GM21381 (cell line): ENCODE data around the gene CD82.

Experiments
- ATAC-seq: cut with Tn5 transposase; IDR thresholded peaks from one replicate; pipeline ENCODE4 v1.9.1; 2021; ENCODE audit warnings: mild to moderate bottlenecking, moderate library complexity; ENCODE audit not compliant: unreplicated experiment

CD82 gene

DNA sequence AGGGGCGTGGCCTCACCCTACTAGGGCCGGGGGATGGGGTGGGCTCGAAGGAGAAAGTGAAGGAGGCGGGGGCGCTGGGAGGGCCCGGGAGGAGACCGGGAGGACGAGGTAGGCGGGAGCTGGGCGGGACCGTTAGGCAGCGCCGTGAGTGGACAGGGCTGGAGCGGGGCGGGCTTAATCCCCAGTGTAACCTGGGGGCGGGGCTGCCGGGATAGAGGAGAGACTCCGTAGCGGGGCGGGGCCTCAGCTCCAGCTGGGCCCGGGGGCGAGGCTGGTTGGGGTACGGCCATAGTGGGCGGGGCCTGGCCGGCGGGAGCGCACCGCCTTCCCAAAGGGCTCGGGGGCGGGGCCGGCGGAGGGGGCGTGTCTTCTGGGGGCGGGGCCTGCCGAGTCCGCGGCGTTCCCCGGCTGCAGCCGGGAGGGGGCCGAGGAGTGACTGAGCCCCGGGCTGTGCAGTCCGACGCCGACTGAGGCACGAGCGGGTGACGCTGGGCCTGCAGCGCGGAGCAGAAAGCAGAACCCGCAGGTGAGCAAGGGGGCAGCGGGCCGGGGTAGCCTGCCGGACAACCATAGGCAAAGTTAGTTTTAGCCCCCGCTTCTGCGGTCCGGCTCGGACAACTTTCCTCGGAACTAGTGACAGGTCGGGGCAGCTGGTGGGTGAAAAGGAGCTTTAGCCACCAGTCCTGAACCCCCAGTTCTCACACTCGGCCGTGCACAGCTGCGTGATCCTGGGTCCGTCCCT lies at the start of gene CD82:
Gene CD82, plus strand, starts transcription at position 453 of the 742 bp plus-strand sequence. CDS start 29,000 bp downstream, outside the sequence.
- ATAC-seq = peak; percentile 72

GRCh38 chr11:44516688-44517507 lies 48.6 kb upstream of the CD82 start:
- no peak for ATAC-seq

DNA sequence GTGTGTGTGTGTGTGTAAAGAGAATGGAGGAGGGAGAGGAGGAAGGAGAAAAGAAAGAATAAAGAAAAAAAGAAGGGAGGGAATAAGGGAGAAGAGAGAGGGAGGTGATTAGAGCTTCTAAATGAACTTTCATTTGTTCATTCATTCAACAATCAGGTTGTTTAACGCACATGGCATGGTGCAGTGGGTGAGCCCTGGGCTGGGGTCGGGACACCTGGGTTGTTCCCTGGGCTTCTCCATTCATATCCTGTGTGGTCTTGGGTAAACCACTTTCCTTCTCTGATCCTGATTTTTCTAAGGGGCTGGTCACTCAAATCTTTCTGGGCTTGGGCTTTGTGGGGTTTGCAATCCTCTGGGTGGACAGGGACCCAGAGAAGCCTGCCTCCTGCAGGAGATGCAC lies 47.9 kb upstream of the CD82 start:
- no peak for ATAC-seq

- ATAC-seq = no peak
Measured at GRCh38 chr11:44518968-44519550, 46.4 kb upstream of the CD82 start.

- no peak for ATAC-seq
Measured at GRCh38 chr11:44519989-44520737, 45.3 kb upstream of the CD82 start.

DNA sequence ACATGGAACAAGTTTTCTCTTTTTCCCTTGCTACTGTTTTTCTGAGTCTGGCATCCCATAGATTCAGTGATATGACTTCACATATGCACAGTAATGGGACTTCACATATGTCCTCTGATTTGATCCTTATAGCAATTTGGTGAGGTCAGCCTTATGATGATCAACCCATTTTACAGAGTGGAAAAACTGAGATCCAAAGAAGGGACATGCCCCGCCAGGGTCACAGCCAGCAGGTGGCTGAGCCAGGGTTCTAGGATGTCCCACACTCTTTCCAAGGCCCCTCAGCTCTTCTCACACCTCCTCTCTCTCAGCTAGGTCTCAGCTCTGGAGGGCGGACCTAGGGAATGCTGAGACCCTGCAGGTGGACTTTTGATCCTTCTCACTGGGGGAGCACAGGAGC lies 44.3 kb upstream of the CD82 start:
- no peak for ATAC-seq

DNA sequence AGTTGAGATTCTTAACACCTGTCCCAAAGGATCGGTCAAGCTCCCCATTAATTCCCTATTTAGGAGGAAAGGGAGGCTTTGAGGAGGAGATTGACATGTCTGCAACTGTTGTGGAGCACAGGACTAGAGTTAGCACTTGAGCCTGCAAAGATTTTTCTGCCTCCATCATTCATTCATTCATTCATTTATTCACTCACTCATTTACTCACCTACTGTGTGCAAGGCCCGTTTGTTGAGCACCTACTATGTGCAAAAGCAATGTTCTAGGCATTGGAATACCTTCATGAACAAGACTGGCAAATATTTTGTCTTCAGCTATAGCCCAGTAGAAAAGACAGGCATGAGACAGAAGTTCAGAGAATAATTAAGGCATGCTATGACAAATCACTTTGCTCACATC lies 43.2 kb upstream of the CD82 start:
- ATAC-seq = no peak

GRCh38 chr11:44524346-44524745 lies 41.1 kb upstream of the CD82 start:
- ATAC-seq = no peak

- no peak for ATAC-seq
Measured at GRCh38 chr11:44524751-44525201, 40.7 kb upstream of the CD82 start.

DNA sequence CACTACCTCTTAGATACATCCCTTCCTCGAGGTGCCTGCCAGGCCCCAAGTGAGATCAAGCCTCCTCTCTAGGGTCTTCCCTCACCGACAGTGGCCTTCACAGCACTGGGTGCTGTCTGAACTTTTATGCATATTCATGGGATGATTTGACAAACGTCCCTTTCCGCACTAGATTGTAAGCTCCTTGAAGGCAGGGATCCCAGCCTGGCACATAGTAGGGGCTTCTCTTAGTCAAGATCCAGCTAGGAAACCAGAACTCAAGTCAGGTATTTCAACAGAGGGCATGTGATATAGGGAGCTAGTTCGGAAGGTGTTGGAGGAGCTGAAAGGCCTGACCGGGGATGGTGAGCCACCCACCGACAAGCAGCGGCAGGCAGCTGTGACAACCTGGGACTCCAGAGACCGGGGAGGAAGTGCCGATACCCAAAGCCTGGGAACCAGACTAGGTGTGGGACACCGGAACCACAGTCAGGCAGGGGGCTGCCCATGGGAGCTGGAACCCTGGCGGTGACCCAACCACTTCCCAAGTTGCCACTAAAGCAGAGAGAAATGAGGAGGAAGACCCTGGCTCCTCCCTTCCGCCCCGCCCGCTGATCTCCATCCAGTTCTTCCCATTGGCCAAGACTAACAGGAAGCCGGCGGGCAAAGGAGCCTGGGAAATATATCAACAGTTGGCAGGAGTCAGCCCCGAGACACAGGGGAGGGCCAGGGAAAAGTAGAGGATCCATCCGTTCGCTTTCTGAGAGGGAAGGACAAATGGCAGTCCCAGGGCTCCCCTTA lies 39.8 kb upstream of the CD82 start:
- ATAC-seq = no peak

GRCh38 chr11:44526438-44526837 lies 39.0 kb upstream of the CD82 start:
- ATAC-seq = no peak

DNA sequence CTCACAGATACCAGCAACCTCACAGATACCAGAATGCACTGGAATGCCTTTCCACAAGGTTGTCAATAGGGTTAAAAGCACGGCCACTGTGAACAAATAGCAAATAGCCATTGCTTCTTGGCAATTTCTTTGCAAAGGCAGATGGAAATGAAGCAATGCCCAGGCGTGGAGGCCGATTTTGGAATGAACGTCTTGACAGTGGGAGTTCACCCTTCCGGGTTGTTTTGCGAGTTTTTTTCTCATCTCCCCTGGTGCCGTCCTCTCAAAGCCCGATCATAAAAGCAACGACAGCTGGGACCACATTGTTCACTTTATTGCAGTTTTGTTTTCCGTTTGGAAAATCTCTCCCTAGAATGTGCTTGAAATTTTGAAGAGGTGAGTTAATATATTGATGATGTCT lies 38.0 kb upstream of the CD82 start:
- no peak for ATAC-seq

DNA sequence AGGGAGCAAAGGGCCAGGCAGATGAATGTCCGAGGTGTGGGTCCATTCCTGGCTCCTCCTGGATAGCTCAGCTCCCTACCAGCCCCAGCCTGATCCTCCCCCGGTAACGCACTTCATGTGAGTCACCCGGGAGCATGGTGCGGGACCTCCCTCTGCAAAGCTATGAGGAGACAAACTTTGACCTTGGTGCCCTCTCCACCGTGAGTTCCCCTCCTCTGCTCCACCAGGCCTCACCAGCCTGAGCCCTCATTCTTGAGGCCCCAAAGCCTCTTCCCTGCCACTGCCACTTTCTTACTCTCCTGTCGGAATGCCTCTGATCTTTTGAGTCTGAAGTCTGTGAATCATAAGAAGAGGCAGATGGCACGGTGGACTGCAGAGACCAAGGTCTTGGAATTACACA lies 37.4 kb upstream of the CD82 start:
- ATAC-seq = no peak

DNA sequence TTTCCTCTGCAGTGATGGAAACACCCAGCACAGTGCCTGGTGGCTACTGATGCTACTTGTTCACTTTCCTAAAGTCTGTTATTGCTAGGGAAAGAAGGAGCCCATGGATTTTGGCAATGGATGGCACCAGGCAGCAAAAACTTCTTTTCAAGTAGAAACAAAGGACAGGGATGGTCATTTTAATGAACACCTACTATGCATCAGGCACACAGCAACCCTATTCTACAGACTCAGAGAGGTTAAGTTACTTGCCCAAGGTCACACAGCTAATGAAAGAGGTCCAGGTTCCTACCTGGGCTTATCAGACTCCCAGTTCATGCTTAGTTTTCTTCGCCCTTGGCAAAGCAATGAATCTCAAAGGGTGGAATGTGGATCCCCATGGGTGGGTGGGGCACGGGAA lies 36.9 kb upstream of the CD82 start:
- no peak for ATAC-seq

GRCh38 chr11:44529895-44530412 lies 35.5 kb upstream of the CD82 start:
- no peak for ATAC-seq

GRCh38 chr11:44530413-44531115 lies 34.9 kb upstream of the CD82 start:
- no peak for ATAC-seq

- ATAC-seq = no peak
Measured at GRCh38 chr11:44531116-44531504, 34.4 kb upstream of the CD82 start.

DNA sequence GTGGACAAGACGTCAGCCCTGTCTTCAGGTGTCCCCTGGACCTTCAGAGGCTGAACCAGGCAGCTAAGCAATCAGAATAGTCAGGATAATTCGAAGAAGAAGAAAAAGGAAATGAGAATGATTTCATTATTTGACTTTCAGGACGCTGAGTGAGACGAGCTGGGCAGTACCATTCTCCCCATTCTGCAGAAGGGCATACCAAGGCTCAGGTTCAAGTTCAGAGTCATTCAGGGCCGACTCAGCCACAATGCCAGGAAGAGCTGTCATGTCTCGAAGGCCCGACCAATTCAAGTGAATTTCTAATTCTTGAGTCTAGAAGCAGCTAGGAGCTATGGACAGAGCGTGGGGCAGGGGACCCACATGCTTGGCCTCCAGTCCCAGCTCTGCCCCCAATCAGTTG lies 33.8 kb upstream of the CD82 start:
- no peak for ATAC-seq

GRCh38 chr11:44532809-44533208 lies 32.7 kb upstream of the CD82 start:
- no peak for ATAC-seq
